Spleen (tissue), 7 donors: ENCODE results near the gene CR1.

Experiments used
- POLR2A ChIP-seq, 3 donors: fragments of 450-650 bp; IDR thresholded peaks; one replicate each; pipeline ENCODE4 v1.5.1; 2017; ENCODE audit warnings: antibody characterized with exemption in 3 of 3, mild to moderate bottlenecking in 1 of 3
- POLR2AphosphoS5 ChIP-seq, 3 donors: sonication (generic); formaldehyde crosslinking; IDR thresholded peaks; one replicate each; pipeline ENCODE4 v1.5.1; 2017; ENCODE audit warnings: antibody characterized with exemption in 3 of 3
- TF ChIP-seq, protein P1 (sequence below), 11 experiments: fragments of 200-600 bp in 7 of 11; fragments of 450-650 bp in 4 of 11; sonication (generic) in 4 of 11; IDR thresholded peaks in 8 of 11; conservative IDR thresholded peaks in 3 of 11; 1 replicate in 7 of 11; 2 replicates in 4 of 11; pipeline versions ENCODE4 v1.4.0 to v1.8.0; 2016 to 2021; ENCODE audit warnings: antibody characterized with exemption in 11 of 11, inconsistent platforms in 4 of 11, mild to moderate bottlenecking in 1 of 11
- donor health status: DM: no; HTN: no; CAD: no; lungs with moderate emphysema.
- donor health status: DM: no; HTN: no; CAD: no.
- donor health status: DM: no; HTN: no; CAD: no.

DNA sequence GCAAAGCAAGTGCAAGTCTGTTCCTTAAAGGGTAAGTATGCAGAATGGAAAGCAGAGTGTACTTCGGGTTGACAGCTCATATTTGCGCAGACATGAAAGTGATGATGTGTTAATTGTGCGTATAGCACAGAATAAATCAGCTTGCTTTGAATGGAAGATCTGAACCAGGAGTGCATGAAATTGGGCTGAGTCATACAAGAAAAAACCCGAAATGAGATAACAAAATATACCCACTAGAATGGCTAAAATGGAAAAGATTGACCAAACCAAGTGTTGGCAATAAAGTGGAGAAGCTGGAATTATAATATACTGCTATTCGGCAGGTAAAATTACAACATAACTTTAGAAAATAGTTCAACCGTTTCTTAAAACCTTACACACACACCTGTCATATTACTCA lies 177.4 kb downstream of the CR1 start:
- TF ChIP-seq, protein P1, sequence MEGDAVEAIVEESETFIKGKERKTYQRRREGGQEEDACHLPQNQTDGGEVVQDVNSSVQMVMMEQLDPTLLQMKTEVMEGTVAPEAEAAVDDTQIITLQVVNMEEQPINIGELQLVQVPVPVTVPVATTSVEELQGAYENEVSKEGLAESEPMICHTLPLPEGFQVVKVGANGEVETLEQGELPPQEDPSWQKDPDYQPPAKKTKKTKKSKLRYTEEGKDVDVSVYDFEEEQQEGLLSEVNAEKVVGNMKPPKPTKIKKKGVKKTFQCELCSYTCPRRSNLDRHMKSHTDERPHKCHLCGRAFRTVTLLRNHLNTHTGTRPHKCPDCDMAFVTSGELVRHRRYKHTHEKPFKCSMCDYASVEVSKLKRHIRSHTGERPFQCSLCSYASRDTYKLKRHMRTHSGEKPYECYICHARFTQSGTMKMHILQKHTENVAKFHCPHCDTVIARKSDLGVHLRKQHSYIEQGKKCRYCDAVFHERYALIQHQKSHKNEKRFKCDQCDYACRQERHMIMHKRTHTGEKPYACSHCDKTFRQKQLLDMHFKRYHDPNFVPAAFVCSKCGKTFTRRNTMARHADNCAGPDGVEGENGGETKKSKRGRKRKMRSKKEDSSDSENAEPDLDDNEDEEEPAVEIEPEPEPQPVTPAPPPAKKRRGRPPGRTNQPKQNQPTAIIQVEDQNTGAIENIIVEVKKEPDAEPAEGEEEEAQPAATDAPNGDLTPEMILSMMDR (IDR thresholded peaks at IDR 0.05 in 8 of 11, conservative IDR thresholded peaks at IDR 0.05 in 3 of 11): no peak
- no peak for TF ChIP-seq POLR2A (IDR thresholded peaks at IDR 0.05)
- TF ChIP-seq POLR2AphosphoS5 (IDR thresholded peaks at IDR 0.05): no peak
